NCI-H1436 treated with DMSO at 0.1 percent for 48 hours (cell line): ENCODE results near the gene BAZ2B.
"Not testable (repeated sequence)": the region's sequence is repeated elsewhere in the genome, so short reads cannot be mapped to it uniquely, and the experiment has no call there.

Source experiments
- DNase-seq: peaks from one replicate; lab custom pipeline; 2025; lab: John Stamatoyannopoulos, UW

Gene BAZ2B

DNA sequence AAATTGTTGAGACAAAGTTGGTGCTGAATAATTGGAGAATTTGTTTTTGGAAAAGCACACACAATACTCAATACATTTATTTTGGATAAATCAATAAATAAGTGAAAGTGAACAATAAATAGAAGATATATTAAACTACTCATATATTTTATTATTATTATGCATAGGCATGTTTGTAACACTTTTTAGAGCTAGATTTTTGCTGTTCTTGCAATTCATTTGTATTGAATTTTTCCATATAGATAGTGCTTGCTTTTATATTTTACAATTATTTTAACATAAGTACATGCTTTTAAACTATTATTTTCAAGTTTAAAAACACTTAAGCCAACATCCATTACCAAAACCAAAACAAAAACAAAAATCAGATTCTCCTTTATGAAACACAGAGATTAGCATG lies 43.9 kb downstream of the BAZ2B start:
- no peak for DNase-seq

DNA sequence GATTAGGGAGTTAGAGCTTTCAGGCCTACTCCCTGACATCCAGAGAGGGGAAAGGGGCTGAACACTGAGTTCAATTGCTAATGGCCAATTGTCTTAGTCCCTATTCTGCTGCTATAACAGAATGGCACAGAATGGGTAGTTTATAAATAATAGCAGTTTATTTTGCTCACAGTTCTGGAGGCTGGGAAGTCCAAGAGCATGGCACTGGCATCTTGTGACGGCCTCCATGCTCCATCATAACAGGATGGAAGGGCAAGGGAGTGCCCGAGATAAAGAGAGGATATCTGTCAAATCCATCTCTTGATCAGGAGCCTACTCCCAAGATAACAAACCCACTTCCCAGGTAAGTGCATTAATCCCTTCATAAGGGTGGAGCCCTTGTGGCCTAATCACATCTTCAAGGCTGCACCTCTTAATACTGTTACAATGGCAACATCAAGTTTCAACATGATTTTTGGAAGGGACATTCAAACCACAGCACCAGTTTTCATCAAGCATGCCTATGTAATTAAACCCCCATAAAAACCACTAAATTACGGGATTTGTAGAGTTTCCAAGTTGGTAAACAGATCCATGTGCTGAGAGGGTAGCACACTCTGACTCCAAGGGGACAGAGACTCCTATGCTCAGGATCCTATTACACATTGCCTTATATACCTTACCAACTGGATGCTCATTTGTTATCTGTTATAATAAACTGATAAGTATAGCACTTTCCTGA lies 44.6 kb downstream of the BAZ2B start:
- no peak for DNase-seq

DNA sequence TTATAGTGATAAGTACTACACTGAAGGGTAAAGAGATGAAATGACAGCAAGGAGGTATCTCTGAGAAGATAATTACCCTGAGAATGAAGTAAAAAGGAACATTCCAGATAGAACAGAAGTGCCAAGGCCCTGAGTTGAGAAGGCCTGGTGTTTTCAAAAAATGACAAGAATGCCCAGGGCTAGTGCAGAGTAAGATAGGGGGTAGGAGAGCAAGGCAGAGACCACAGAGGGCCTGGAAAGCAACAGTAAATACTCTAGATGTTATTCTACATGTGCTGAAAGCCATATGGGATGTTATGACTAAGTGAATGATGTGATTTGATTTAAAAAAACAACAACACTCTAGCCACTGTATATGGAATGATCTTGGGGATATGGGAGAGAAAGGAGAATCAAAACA lies 52.3 kb downstream of the BAZ2B start:
- DNase-seq: no peak

DNA sequence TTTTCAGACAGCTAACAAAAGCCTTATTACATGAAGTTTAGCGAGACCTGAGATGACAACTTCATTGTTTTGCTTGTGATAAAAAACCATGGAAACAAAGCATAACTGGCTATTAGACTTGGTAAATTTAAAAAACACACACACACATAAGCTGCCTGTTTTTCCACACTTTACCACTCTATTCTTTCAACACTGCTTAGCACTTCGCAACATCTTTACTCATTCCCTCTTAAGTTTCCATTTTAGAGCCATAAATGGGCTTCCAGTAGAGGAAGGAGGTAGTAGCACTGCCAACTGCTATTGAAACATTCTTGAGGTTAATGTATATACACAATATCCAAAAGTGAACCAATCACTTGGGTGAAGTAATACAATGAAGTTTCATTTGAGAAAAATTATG lies 54.1 kb downstream of the BAZ2B start:
- DNase-seq: no peak

DNA sequence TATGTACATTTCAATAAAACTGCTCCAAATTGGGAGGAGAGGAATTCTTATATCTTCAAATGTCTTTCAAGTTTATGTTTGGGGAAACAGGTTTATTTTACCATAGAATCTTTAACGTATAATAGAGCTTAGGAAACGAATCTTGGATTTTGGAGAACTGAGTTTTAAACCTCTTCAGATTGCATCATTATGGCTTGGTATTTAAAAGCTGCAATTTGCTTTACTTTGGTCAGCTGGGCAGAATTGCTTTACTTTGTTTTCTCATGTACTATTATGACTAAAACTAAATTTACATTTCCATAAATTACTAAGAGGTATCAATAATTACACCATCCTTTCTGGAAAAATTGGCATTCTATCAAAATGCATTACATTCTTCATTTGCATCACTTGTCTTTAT lies 54.6 kb downstream of the BAZ2B start:
- DNase-seq: no peak

DNA sequence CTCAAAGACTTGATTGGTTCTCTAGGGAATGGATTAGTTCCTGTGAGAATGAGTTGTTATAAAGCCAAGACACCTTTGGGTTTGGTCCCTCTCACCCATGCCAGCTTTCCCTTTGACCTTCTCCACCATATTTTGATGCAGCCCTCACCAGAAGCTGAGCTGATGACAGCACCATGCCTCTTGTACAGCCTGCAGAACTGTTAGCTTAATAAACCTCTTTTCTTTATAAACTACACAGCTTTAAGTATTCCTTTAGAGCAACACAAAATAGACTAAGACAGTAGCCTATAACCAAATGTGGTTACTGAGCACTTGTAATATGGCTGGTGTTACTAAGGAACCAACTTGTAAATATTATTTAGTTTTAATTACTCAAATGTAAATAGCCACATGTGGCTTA lies 55.1 kb downstream of the BAZ2B start:
- no peak for DNase-seq

DNA sequence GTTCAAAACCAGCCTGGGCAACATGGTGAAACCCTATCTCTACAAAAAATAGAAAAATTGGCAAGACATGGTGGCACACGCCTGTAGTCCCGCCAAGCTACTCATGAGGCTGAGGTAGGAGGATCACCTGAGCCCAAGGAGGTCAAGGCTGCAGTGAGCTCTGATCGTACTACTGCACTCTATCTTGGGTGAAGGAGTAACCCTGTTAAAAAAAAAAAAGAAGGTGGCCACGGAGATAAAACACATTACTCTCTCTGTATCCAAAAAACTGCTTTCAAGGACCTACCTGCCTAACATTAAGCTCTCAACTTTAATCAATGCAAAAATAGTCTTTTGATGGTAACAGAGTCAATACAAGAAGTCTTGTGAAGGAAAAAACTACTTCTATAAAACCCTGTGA lies 57.3 kb downstream of the BAZ2B start:
- no peak for DNase-seq

DNA sequence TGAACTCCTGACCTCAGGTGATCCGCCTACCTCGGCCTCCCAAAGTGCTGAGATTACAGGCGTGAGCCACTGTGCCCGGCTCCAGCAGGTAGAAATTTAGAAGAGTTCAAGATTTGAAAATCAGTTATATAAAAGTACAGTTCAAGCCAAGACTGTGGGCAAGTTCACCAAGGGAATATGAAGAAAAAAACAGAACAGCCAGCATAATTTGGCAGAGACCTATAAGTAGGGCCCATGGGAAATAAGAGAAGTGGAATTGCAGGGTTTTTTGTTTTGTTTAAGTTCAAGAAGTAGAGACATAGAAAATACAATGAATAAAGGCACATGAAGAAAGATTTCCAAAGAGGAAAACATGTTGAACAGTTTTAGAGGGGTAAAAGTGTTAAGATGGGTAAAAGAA lies 57.9 kb downstream of the BAZ2B start:
- no peak for DNase-seq

DNA sequence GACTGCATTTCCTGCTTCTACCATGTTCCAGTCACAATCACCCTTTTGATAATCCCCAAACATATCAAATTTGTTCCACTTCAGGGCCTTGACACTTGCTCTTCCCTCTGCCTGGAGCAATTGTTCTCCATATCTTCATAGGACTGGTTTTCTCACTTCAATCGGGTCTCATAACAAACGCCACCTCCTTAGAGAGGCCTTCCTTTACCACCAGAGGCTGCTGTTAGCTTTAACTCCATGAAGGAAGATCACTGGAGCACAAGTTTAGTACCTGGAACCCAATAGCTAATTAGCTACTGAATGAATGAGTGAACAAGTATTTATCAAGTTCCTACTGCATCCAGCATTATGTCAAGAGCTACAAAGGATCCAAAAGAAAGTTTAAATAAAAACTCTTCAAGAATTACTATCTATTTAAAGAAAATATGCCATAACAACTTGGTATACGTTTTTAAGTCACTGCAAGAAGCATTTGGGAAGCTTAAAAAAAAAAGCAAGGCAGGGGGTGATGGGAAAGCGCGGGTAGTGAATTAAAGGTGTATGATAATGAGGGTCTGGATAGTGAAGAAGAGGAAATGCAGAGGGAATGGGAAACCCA lies 58.8 kb downstream of the BAZ2B start:
- no peak for DNase-seq

DNA sequence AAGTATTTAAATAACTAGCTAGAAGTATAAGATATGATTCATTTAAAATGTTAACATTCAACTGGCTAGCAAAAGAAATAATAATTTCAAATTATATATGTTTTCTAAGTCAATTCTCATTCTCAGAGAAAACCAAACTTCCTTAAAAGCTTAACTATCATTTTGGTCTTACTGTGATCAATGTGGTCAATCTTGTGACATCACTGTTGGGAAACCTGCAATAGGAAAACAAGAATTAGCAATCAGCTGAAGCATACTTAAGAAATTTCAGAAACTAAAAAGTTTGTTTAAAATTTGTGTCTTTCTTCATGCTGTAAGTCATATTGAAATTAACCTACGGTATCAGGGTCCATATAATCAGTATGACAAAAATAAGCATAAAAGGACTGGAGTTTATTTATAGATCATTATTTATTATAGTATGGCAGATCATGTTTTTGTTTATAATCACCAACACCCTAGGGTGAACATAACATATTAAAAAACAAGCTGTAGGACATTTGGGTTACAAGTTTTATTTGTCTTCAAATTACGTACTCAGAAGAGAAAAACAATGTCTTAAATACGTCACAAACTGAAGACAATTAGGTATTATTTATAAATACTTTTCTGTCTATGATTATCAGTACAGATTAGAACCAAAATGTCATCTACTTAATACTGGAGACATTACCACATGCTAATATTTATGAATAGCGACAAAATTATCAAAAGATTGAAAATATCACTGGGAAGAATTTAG lies 60.5 kb downstream of the BAZ2B start:
- DNase-seq: no peak

DNA sequence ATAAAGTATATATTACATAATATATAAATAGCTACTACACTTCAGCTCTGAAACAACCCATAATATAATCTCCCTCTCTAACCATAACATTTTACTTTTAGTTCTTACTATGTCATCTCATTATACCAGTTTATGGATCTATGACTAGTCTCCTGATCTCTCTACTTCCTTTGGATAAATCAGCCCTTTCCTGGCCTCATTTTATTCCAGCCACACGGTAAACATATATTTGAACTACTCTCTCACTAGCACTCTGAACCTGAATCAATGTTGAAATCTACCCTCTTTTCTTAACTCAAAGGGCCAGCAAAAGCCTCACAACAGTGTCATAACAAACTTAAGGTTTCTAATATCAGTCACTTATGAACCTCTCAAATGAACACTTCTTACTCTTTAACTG lies 62.6 kb downstream of the BAZ2B start:
- DNase-seq: no peak

DNA sequence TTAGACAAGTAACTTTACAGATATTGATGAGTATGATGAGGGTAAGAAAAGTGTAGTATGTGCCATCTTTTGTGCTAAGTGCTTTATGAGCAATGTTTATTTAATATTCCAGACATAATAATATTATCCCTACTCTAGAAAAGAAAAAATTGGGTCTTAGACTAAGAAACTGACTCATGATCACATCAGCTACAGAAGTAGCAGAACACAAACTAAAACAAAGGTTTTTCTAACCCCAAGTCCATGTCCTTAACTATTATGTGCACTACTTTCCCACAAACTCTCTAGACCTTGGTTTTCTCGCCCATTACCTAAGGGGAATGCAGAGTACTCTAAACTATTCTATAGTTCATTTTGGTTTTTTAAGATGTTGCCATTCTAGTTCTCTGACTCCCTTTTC lies 64.5 kb downstream of the BAZ2B start:
- no peak for DNase-seq

DNA sequence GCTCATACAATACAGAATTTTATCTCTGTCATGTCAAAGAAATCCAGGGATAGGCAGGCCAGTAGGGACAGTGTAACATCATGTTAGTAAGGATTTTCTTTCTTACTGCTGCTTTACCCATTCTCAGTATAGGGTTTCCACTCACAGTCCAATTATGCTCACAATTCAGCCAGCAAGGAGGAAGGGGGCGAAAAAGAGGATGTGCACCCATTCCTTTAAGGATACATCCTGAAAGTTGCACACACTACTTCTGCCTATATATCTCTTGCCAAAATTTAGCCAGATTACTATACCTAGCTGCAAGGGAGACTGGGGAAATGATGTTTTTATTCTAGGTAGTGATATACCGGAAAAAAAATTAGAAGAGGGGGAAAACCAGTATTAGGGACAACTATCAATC lies 66.1 kb downstream of the BAZ2B start:
- DNase-seq: no peak

DNA sequence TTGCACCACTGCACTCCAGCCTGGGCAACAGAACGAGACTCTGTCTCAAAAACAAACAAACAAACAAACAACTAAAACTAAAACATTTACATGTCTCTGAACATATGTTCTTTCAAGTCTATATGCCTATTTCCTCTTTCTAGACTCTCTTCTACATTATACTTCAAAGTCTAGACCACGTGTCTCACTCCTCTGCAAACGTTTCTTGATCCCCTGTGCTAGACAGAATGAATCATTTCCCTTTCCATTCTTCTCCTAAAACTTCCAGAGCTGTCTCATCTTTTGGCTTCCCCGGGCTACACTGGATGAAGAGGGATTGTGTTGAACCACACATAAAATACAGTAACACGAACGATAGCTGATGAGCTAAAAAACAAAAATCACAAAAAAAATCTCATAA lies 67.1 kb downstream of the BAZ2B start:
- no peak for DNase-seq

DNA sequence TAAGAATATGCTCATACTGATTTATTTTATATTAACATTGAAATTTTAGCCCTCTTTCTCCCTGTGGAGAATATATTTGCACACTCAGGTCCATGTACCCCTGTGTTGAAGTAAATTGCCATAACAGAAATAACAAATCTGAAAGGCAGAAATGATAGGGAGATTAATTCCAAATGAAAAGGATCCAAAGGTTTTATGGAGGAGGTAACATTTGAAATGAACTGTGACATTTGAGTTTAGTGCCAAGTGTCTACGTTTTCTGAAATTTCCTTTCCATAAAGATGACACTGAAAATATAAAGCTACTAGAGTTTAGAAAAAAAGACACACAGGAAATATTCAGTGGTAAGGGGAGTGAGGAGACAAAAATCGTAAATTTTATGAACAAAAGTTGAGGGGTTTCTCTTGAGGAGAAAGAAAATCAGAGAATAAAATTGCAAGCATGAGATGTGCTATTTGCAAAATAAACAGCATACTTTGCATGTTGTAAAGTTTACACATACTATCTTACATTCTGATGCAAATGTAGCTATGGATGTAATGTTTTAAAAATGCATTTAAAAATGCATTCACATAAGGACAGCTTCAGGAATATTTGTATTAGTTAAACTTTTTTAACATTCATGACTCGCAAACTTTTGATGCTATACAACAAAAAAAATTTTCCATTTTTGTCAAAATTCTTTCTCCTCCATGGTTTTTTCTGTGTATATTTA lies 69.5 kb downstream of the BAZ2B start:
- no peak for DNase-seq

DNA sequence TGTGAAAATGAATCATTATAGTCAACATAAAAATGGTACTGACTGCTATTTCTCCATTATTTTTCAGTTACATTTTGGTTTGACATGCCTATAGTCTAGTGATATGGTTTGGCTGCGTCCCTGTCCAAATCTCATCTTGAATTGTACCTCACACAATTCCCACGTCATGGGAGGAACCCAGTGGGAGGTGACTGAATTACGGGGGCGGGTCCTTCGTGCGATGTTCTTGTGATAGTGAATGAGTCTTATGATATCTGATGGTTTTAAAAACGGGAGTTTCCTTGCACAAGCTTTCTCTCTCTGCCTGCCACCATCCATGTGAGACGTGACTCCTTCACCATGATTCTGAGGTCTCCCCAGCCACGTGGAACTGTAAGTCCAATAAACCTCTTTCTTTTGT lies 70.3 kb downstream of the BAZ2B start:
- no peak for DNase-seq

DNA sequence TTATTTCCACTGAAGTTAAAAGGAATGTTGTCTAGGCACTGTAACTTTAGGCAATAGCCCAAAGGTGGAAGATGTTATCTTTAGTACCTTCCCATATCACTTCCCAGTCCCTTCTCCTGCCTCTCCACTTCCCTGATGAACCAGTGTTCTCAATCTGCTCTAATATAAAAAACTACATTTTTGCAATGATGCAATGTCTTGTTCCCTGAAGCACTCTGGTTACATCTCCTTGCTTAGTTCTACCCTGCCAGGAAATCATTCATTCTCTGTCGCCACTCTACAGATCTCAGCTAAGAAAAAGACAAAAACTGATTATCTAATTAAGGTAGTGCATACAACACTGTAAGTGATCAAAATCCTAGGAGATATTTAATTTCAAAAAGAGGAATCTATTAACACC lies 71.3 kb downstream of the BAZ2B start:
- DNase-seq: no peak

DNA sequence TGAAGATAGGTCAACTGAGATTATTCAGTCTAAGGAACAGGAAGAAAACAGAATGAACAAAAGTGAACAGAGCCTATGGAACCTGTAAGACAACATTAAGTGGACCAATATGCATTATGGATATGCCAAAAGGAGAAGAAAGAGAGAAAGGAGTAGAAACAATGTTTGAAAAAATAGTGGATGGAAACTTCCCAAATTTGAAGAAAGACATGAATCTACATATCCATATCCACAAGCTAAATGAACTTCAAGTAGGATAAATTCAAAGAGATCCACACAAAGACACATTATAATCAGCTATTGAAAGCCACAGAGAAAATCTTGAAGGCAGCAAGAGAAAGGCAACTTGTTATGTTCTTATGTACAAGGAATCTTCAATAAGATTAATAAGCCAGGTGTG lies 74.2 kb downstream of the BAZ2B start:
- DNase-seq: no peak

DNA sequence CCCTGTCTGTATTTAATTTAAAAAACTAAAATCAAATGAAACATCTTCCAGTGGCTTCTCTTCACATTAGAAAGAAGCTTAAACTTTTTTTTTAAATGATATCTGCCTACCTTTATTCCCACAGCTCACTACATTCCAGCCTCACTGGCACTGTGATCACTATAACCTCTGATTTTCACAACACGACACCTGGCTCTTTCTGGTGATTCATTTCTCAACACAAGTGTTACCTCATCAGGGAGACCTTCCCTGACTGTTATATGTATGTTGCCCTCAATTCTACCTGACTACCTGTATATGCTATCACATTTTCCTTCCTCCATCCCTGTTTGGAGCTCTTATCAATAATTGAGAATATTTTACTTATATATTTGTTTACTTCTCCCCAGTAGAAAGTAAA lies 76.6 kb downstream of the BAZ2B start:
- DNase-seq: no peak

DNA sequence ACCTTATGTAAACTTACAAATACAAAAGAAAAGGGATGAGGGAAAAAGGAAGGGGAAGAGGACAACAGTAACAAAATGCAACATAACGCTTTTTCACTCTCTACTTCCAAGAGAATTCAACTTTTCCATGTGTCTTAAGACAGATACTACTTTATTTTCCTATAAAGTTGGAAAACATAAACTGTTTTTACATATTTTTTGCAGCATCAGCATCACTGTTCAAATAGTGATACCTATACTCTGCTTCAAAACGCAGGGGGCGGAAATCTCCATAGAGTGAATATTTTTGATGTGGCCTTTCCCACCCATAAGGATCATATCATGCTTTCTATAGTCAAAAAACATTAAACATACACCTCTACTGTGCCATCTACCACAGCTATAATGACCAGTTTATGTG lies 77.5 kb downstream of the BAZ2B start:
- no peak for DNase-seq

DNA sequence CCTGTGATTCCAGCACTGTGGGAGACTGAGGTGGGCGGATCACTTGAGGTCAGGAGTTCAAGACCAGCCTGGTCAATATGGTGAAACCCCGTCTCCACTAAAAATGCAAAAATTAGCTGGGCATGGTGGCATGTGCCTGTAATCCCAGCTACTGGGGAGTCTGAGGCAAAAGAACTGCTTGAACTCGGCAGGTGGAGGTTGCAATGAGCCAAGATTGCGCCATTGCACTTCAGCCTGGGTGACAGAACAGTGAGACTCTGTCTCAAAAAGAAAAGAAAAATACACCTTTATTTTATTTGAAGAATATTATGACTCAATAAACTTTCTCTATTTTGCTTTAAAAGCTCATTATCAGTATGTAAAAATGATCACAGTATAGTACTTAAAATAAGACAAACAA lies 81.1 kb downstream of the BAZ2B start:
- not testable (repeated sequence) for DNase-seq

DNA sequence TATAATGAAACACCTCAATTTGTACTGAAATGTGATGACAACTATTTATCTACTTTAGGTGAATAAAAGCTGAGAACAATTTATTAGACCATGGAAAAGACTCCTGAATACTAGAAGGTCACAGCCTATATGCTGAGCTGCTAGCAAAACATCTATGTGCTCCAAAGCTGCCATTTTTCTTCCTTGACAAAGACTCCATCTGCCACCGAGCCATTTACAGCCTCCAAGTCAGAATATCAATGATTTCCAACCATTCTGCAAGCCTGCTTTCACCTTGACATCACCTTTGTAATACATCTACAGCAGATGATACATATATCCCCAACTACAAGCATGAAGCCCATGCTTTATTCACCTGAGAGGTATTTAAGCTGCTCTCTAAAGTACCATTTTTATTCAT lies 84.9 kb downstream of the BAZ2B start:
- no peak for DNase-seq

DNA sequence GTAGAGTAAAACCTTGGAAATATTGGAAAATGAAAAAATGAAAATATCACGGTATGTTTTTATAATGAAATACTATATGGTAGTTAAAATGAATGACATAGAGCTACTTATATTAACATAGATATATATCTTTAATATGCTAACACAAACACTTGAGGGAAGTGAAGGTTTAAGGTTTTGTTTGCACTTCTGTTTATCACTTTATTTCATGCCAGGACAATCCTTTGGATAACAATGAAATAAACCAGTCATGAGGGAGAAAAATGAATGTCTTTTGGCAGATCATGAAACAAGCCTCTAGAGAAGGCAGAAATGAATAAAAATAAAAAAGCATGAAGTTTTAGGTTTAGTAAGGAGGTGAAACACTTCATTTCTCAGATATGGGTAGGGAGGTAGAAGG lies 89.9 kb downstream of the BAZ2B start:
- DNase-seq: no peak
